ENCODE data around the gene CNKSR1.

- TF ChIP-seq POLR2A (IDR thresholded peaks at IDR 0.05; ENCODE audit: low read depth, low read length) = no peak
- no peak for TF ChIP-seq TAF1 (IDR thresholded peaks at IDR 0.05; ENCODE audit: low read depth, low read length)
- no peak for TF ChIP-seq POLR2AphosphoS5 (IDR thresholded peaks at IDR 0.05; ENCODE audit: low read depth, low read length)
- TF ChIP-seq SPI1 (IDR thresholded peaks at IDR 0.05; ENCODE audit: low read depth, low read length) = no peak
These were observed 28.4 kb upstream of the CNKSR1 start for GRCh38 chr1:26148887-26149286.

Data from GM12891 (cell line).